Upper lobe of left lung (tissue), 4 donors: ENCODE data around the gene PANK1.

Source experiments
- EP300 ChIP-seq, 4 donors: sonication (generic); formaldehyde crosslinking; IDR thresholded peaks; one replicate each; pipeline ENCODE4 v1.5.1; 2017; ENCODE audit warnings: antibody characterized with exemption in 4 of 4, control low read depth in 2 of 4
- POLR2A ChIP-seq, 4 donors: fragments of 450-650 bp; IDR thresholded peaks; one replicate each; pipeline ENCODE4 v1.5.1; 2016 to 2017; ENCODE audit warnings: antibody characterized with exemption in 4 of 4, mild to moderate bottlenecking in 2 of 4
- POLR2AphosphoS5 ChIP-seq, 2 donors: sonication (generic); formaldehyde crosslinking; IDR thresholded peaks; one replicate each; pipeline ENCODE4 v1.5.1; 2017; ENCODE audit warnings: antibody characterized with exemption in 2 of 2
- TF ChIP-seq, protein P1 (sequence below), 6 experiments: fragments of 450-650 bp in 4 of 6; fragments of 200-600 bp in 2 of 6; sonication (generic) in 2 of 6; IDR thresholded peaks; one replicate each; pipeline ENCODE4 v1.5.1; 2016 to 2019; ENCODE audit warnings: antibody characterized with exemption in 6 of 6

DNA sequence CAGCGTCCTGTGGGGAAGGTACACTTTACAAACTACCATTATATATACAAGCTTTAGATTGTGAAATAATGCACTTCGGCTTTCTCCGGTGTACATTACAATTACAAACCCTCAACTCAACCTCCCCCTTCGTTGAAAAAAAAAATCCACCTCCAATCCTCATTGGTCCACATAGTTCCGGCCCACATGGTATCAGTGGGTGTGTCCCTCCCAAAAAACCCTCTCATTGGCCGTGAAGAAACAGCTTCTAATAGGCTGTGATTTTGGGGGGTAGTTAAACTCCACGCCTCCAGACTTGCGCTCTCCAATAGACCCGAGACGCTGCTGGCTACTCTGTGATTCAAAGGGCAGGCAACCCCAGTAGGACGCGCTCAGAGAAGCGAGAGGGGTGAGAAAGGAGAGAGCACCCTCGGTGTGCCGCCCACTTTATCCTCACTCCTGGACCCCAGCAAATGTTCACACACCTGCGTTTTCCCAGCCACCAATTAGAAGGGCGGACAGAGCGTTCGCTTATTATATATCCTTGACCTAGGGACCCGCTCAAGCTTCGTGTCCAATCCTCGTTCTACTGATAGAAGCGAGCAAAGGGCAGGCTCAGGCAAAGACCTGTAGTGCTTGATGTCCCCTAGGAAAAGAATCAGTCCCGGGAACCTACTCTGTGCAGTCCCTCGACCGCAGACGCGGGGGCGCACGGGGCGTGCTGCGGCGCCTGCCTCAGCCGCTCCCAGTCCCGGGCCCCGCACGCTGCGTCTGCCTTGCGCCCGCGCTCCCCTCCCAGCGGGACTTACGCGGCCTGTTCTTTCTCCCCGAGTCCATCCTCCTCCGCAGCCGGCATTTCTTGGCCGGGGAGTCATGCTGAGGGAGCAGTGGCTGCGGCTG is 991 bp downstream of the PANK1 start:
- TF ChIP-seq, protein P1, sequence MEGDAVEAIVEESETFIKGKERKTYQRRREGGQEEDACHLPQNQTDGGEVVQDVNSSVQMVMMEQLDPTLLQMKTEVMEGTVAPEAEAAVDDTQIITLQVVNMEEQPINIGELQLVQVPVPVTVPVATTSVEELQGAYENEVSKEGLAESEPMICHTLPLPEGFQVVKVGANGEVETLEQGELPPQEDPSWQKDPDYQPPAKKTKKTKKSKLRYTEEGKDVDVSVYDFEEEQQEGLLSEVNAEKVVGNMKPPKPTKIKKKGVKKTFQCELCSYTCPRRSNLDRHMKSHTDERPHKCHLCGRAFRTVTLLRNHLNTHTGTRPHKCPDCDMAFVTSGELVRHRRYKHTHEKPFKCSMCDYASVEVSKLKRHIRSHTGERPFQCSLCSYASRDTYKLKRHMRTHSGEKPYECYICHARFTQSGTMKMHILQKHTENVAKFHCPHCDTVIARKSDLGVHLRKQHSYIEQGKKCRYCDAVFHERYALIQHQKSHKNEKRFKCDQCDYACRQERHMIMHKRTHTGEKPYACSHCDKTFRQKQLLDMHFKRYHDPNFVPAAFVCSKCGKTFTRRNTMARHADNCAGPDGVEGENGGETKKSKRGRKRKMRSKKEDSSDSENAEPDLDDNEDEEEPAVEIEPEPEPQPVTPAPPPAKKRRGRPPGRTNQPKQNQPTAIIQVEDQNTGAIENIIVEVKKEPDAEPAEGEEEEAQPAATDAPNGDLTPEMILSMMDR (IDR thresholded peaks at IDR 0.05), result peak in 1 of 6 experiments; percentile 12
- TF ChIP-seq POLR2A (IDR thresholded peaks at IDR 0.05), result peak in 3 of 4 donors; percentile 54 to 90 (median 84)
- peak in 1 of 2 donors; percentile 97 for TF ChIP-seq POLR2AphosphoS5 (IDR thresholded peaks at IDR 0.05)
- TF ChIP-seq EP300 (IDR thresholded peaks at IDR 0.05), result no peak
